NCI-H526 (cell line): ENCODE data around the gene VPS26A.

ENCODE experiments used
- DNase-seq, 2 experiments: peaks; one replicate each; lab custom pipeline; 2025; lab: John Stamatoyannopoulos, UW

The VPS26A gene

GRCh38 chr10:69220507-69220906 lies 96.5 kb downstream of the VPS26A start:
- no peak for DNase-seq
